Measurements from ENCODE around the gene MESP2. TPM values are rescaled to one million over a fixed set of nuclear protein-coding genes. Genes with fewer than 3 reads are reported as not detected.

Gene MESP2
- total RNA-seq, 2 experiments from 2014 or later: not detected

GRCh38 chr15:89817701-89818280 is 41.7 kb downstream of the MESP2 start:
- CTCF ChIA-PET: interaction anchor here (0.7 to 1.0 kb wide), 2 partner anchors 57 to 426 kb away, joined by 3 to 4 read pairs; no protein-coding TSS in a partner anchor
- no peak overlapping the region for H3K27ac Mint-ChIP-seq

DNA sequence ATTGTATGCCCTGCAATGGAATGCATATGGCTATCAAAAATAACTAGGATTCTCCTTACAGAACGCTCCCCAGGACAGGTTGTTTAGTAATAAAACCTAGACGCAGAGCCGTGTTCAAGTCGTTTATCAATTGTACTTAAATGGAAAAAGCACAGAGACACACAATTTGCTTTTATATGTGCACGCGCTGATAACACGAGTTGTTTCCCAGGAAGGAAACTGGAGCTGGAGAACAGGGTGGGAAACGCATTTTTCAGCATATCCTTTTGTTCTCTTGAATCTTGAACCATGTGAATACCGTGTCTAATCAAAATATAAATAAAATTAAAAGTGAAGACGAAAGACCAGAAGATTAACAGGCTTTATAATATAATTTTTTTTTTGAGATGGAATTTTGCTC is 42.2 kb downstream of the MESP2 start:
- DNase-seq: no peak

More at GRCh38 chr15:89817701-89818280, 41.7 kb downstream of the MESP2 start:
- Mint-ChIP-seq H3K27me3 (ENCODE audit: low read depth) (peaks cover 47% of the 10 kb centered on the region), H3K9me3 (no peaks in the 10 kb centered on the region), H3K4me1 (ENCODE audit: low read depth) (peaks cover 3% of the 10 kb centered on the region), H3K36me3 (ENCODE audit: low read depth) (peaks cover 1% of the 10 kb centered on the region), H3K4me3 (no peak overlapping the region)
- no peak for DNase-seq
- intact Hi-C loops (cut with micrococcal nuclease): no loop called here

GRCh38 chr15:89820666-89821611 is 44.8 kb downstream of the MESP2 start:
- H3K9me3 Mint-ChIP-seq: no peaks in the 10 kb centered on the region
- CTCF ChIA-PET: no interaction called here
- no peak overlapping the region for H3K27ac Mint-ChIP-seq
- H3K27me3 Mint-ChIP-seq (ENCODE audit: low read depth): peaks cover 31% of the 10 kb centered on the region
- H3K4me3 Mint-ChIP-seq: no peak overlapping the region
- H3K4me1 Mint-ChIP-seq (ENCODE audit: low read depth): no peaks in the 10 kb centered on the region
- intact Hi-C loops (cut with micrococcal nuclease): no loop called here
- DNase-seq: no peak
- no peaks in the 10 kb centered on the region for H3K36me3 Mint-ChIP-seq (ENCODE audit: low read depth)

More for the DNA sequence above, 42.2 kb downstream of the MESP2 start:
- intact Hi-C loops (cut with micrococcal nuclease): no loop called here
- no peaks in the 10 kb centered on the region for H3K9me3 Mint-ChIP-seq
- H3K27ac Mint-ChIP-seq: no peak overlapping the region
- H3K4me1 Mint-ChIP-seq (ENCODE audit: low read depth): peaks cover 3% of the 10 kb centered on the region
- H3K4me3 Mint-ChIP-seq: no peak overlapping the region
- CTCF ChIA-PET: no interaction called here
- H3K27me3 Mint-ChIP-seq (ENCODE audit: low read depth): peaks cover 42% of the 10 kb centered on the region
- peaks cover 1% of the 10 kb centered on the region for H3K36me3 Mint-ChIP-seq (ENCODE audit: low read depth)

- Mint-ChIP-seq H3K36me3 (ENCODE audit: low read depth) (no peaks in the 10 kb centered on the region), H3K9me3 (no peaks in the 10 kb centered on the region), H3K4me3 (no peak overlapping the region), H3K27me3 (ENCODE audit: low read depth) (peaks cover 22% of the 10 kb centered on the region), H3K4me1 (ENCODE audit: low read depth) (no peaks in the 10 kb centered on the region), H3K27ac (no peak overlapping the region)
- no peak for DNase-seq
- CTCF ChIA-PET: no interaction called here
- intact Hi-C loops (cut with micrococcal nuclease): no loop called here
Measured at GRCh38 chr15:89822026-89822425, 45.9 kb downstream of the MESP2 start.

DNA sequence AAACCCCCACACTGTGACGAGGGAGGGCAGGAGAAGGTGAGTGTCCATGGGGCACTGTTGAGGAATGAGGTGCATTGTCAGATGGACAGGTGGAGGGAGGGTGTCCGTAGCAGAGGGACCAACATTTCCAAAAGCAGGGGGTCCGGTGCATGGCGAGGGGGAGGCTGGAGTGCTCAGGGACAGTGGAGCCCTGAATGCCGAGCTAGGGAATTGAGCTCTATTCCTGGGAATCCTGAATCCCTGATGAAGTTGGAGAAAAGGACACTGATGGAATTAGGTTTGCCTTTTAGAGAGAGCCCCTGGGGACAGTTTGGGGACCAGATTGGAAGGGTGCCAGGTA is 46.4 kb downstream of the MESP2 start:
- CTCF ChIA-PET: interaction anchor here (0.6 kb wide), 1 partner anchor 80 kb away, joined by 3 read pairs; no protein-coding TSS in a partner anchor
- H3K27me3 Mint-ChIP-seq (ENCODE audit: low read depth): peaks cover 19% of the 10 kb centered on the region
- no peak overlapping the region for H3K27ac Mint-ChIP-seq
- no peaks in the 10 kb centered on the region for H3K36me3 Mint-ChIP-seq (ENCODE audit: low read depth)
- DNase-seq: no peak
- intact Hi-C loops (cut with micrococcal nuclease): no loop called here
- no peaks in the 10 kb centered on the region for H3K4me1 Mint-ChIP-seq (ENCODE audit: low read depth)
- H3K4me3 Mint-ChIP-seq: no peak overlapping the region
- no peaks in the 10 kb centered on the region for H3K9me3 Mint-ChIP-seq

- peaks cover 16% of the 10 kb centered on the region for H3K27me3 Mint-ChIP-seq (ENCODE audit: low read depth)
- CTCF ChIA-PET: interaction anchor here (0.6 kb wide), 1 partner anchor 81 kb away, joined by 3 read pairs; no protein-coding TSS in a partner anchor
- no peaks in the 10 kb centered on the region for H3K4me1 Mint-ChIP-seq (ENCODE audit: low read depth)
- no peak overlapping the region for H3K4me3 Mint-ChIP-seq
- no peak for DNase-seq
- H3K27ac Mint-ChIP-seq: no peak overlapping the region
- no peaks in the 10 kb centered on the region for H3K9me3 Mint-ChIP-seq
- intact Hi-C loops (cut with micrococcal nuclease): no loop called here
- H3K36me3 Mint-ChIP-seq (ENCODE audit: low read depth): no peaks in the 10 kb centered on the region
Measured at GRCh38 chr15:89822951-89823711, 47.0 kb downstream of the MESP2 start.

DNA sequence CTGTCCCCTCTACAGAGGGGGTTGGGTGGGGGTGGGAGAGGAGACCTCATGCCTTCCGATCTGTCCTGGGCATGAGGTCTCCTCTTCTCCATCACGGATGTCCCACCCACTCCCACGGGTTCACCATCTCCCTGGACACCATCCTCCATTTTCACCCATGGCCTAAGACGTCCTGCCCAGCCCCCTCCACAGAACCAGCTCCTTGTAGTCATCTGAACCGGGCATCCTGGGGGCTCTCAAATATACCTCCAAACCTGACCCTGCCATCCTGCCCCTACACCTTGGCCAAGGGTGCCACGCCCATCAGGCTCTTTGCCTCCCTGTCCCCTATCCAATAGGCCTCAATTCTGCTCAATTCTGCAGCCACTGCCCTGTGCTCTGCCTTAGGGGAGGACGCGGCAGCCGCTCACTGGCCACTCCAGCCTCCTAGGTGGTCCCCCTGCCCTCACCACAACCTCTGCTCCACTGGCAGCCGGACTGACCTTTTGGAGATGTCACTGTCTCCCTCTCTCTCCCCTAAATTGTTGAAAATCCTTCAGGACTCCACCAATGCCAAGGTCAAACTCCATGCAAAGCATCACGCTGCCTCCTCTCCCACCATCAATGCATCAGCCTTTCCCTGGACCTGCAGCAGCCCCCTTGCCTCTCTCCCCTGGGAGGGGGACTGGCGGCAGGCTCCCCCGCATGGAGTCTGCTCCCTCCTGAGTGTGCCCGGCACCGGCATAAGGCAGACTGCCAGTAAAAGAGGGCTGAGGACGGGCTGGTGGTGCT is 47.9 kb downstream of the MESP2 start:
- H3K36me3 Mint-ChIP-seq (ENCODE audit: low read depth): no peaks in the 10 kb centered on the region
- H3K27me3 Mint-ChIP-seq (ENCODE audit: low read depth): peaks cover 13% of the 10 kb centered on the region
- H3K4me1 Mint-ChIP-seq (ENCODE audit: low read depth): no peaks in the 10 kb centered on the region
- no peak overlapping the region for H3K4me3 Mint-ChIP-seq
- CTCF ChIA-PET: no interaction called here
- H3K9me3 Mint-ChIP-seq: no peaks in the 10 kb centered on the region
- no peak overlapping the region for H3K27ac Mint-ChIP-seq
- no peak for DNase-seq
- intact Hi-C loops (cut with micrococcal nuclease): no loop called here

- H3K4me3 Mint-ChIP-seq: no peak overlapping the region
- H3K27me3 Mint-ChIP-seq (ENCODE audit: low read depth): peaks cover 13% of the 10 kb centered on the region
- no peaks in the 10 kb centered on the region for H3K4me1 Mint-ChIP-seq (ENCODE audit: low read depth)
- intact Hi-C loops (cut with micrococcal nuclease): no loop called here
- H3K9me3 Mint-ChIP-seq: no peaks in the 10 kb centered on the region
- H3K27ac Mint-ChIP-seq: no peak overlapping the region
- CTCF ChIA-PET: no interaction called here
- no peaks in the 10 kb centered on the region for H3K36me3 Mint-ChIP-seq (ENCODE audit: low read depth)
- DNase-seq: no peak
Measured at GRCh38 chr15:89824607-89824867, 48.4 kb downstream of the MESP2 start.

- DNase-seq: no peak
- H3K4me3 Mint-ChIP-seq: no peak overlapping the region
- peaks cover 13% of the 10 kb centered on the region for H3K27me3 Mint-ChIP-seq (ENCODE audit: low read depth)
- no peaks in the 10 kb centered on the region for H3K9me3 Mint-ChIP-seq
- no peaks in the 10 kb centered on the region for H3K36me3 Mint-ChIP-seq (ENCODE audit: low read depth)
- CTCF ChIA-PET: no interaction called here
- no peaks in the 10 kb centered on the region for H3K4me1 Mint-ChIP-seq (ENCODE audit: low read depth)
- intact Hi-C loops (cut with micrococcal nuclease): no loop called here
- H3K27ac Mint-ChIP-seq: no peak overlapping the region
Measured at GRCh38 chr15:89825271-89825940, 49.3 kb downstream of the MESP2 start.

GRCh38 chr15:89826671-89827655 is 50.8 kb downstream of the MESP2 start:
- Mint-ChIP-seq H3K36me3 (ENCODE audit: low read depth) (no peaks in the 10 kb centered on the region), H3K4me3 (no peak overlapping the region), H3K9me3 (no peaks in the 10 kb centered on the region), H3K4me1 (ENCODE audit: low read depth) (no peaks in the 10 kb centered on the region), H3K27me3 (ENCODE audit: low read depth) (peaks cover 9% of the 10 kb centered on the region), H3K27ac (no peak overlapping the region)
- CTCF ChIA-PET: interaction anchor here (0.7 to 1.0 kb wide), 2 partner anchors 126 to 317 kb away, joined by 3 read pairs; no protein-coding TSS in a partner anchor
- DNase-seq: no peak
- intact Hi-C loops (cut with micrococcal nuclease): no loop called here

DNA sequence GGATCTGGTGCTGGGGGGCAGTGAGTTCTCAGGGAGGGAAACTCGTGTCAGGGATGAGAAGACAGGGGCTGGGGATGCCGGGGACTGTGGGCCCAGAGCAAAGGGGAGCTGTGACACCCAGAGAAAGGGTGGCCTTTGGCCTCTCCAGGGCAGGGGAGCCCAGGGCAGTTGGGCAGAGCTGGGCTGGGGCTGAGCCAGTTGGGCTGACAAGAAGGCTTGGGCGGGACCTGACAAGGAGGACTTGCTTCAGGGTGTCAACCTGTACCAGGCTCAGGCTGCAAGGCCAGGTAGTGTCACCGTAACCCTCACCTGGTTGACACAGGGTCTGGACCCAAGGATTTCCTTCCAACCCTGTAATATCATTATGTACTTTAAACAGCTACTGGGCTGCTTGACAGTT is 51.7 kb downstream of the MESP2 start:
- CTCF ChIA-PET: interaction anchor here (1.3 kb wide), 1 partner anchor 14 kb away, joined by 5 read pairs; no protein-coding TSS in a partner anchor
- Mint-ChIP-seq H3K4me1 (ENCODE audit: low read depth) (no peaks in the 10 kb centered on the region), H3K9me3 (no peaks in the 10 kb centered on the region), H3K27ac (no peak overlapping the region), H3K4me3 (no peak overlapping the region), H3K36me3 (ENCODE audit: low read depth) (no peaks in the 10 kb centered on the region), H3K27me3 (ENCODE audit: low read depth) (peaks cover 2% of the 10 kb centered on the region)
- intact Hi-C loops (cut with micrococcal nuclease): no loop called here
- DNase-seq: no peak
